ENCODE results near the gene FCHSD2.

FCHSD2 gene

DNA sequence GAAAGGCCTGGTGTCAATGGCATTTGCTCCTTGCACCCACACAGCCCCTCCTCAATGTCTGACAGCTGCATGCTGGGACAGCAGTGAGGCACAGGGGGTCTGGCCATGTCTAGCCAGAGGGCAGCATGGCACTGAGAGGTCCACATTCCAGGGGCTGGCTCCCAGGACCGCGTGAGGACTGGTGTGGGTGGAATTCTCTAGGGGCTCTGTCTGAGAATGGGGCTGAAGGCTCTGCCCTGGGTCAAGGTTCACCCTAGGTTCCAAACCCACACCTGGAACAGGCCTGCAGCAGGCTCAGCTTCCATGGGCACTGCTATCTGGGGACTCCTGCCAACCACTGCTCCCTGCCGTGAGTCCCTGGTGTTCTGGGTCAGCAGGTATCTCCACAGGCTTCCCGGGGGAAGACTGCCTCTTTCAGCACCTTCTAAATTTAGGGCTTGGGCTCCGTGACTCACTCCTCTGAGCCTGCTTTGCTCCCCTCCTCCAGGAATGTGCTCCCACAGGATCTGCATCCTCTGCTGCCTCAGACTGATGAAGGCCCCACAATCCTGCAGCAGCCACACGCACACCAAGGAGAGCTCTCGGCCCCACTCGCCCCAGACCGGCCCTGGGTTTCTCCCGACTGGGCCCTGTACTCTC lies 352.5 kb downstream of the FCHSD2 start:
- DNase-seq (ENCODE audit: low read depth): peak; percentile 40
- H3K4me3 ChIP-seq (replicated peaks; ENCODE audit: low read depth, low read length): no peak overlapping the region
- no peak for TF ChIP-seq CTCF (IDR thresholded peaks at IDR 0.05; ENCODE audit: low read length, missing control alignments)

DNA sequence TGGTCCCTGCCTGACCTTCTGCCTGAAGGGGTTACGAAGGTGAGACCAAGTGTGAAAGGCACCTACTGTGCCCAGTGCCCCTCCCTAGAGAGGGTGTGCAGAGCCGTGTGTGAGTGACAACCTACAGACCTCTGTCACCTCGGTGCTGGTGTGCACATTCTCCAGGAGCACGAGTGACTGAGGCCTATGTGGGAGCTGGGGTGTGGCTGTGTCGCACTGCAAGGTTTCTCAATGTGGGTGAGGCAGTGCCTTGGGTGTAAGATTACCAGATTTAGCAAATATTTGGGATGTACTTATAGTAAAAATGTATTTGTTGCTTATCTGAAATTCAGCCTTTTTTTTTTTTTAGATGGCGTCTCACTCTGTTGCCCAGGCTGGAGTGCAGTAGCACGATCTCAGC lies 353.9 kb downstream of the FCHSD2 start:
- DNase-seq (ENCODE audit: low read depth): no peak
- no peak overlapping the region for H3K4me3 ChIP-seq (replicated peaks; ENCODE audit: low read depth, low read length)
- TF ChIP-seq CTCF (IDR thresholded peaks at IDR 0.05; ENCODE audit: low read length, missing control alignments): no peak

DNA sequence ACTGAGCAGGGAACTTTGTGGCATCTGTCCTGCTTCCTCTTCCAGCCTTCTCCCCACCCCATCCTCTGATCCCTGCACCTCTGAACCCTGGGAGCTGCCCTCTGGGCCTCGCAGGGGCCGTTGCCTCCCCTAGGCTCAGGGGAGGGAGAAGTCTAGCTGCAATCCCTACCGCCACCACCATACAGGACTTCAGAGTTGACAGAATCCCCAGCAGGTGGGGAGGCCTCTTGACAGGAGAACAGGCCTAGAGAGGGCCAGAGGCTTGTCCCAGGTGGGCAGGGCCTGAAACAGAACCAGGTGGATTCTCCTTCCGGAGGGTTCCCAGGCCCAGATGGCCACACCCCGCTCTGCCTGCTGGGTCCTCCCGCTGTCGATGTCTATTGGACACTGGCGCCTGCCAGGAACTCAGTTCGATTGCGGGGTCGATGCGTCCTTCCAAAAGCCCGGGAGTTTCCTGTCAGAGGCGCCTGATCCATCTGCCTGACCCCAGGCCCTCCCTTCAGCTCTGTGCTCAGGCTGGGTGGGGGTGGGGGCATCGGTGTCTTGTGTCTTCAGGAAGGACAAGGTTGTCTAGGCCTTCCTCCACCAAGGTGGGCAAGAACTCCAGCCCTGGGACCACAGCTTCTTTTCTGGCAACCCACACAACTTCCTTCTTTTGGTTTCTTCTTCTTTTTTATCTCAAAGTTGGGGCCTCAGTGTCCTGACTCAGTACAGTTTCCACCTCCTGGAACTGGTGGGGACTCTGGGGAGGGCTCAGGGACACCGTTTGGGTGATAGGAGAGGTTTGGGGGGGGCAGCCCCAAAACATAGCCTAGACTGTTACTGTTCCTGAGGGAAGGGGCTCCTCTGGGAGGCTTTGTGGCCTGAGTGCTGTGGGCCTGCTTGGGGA lies 354.7 kb downstream of the FCHSD2 start:
- no peak for TF ChIP-seq CTCF (IDR thresholded peaks at IDR 0.05; ENCODE audit: low read length, missing control alignments)
- H3K4me3 ChIP-seq (replicated peaks; ENCODE audit: low read depth, low read length): no peak overlapping the region
- no peak for DNase-seq (ENCODE audit: low read depth)

Data from fibroblast of pulmonary artery (primary cell).